LNCAP (cell line): ENCODE measurements around the gene DCPS.

Source experiments
- CTCF ChIP-seq: fragments of 450-650 bp; IDR thresholded peaks from 2 replicates; pipeline ENCODE4 v1.5.1; 2017; ENCODE audit warnings: mild to moderate bottlenecking

Gene DCPS

GRCh38 chr11:126303623-126304456 is at the start of gene DCPS:
DCPS (plus strand) TSS chr11:126304060; CDS start chr11:126304081, 21 bp downstream.
- TF ChIP-seq CTCF: no peak

GRCh38 chr11:126254819-126255218 is 49.0 kb upstream of the DCPS start:
- no peak for TF ChIP-seq CTCF

GRCh38 chr11:126256216-126256615 is 47.6 kb upstream of the DCPS start:
- no peak for TF ChIP-seq CTCF

- no peak for TF ChIP-seq CTCF
Observed at GRCh38 chr11:126257144-126257543, 46.7 kb upstream of the DCPS start.

- TF ChIP-seq CTCF: no peak
Observed at GRCh38 chr11:126257764-126258163, 46.1 kb upstream of the DCPS start.

- TF ChIP-seq CTCF: no peak
Observed at GRCh38 chr11:126262216-126262615, 41.6 kb upstream of the DCPS start.

GRCh38 chr11:126263489-126263888 is 40.4 kb upstream of the DCPS start:
- no peak for TF ChIP-seq CTCF
